Body of pancreas (tissue), 4 donors: ENCODE data around the gene FRAT2. TPM values are rescaled to one million over a fixed set of nuclear protein-coding genes. Genes with fewer than 3 reads are reported as not detected.

Experiments used
- ATAC-seq: fragments of 150-250 bp; one replicate; pipeline ENCODE4 v1.9.1; 2016
- DNase-seq, 4 donors: peaks; one replicate each; pipeline ENCODE4 v3.0.0-alpha.2; 2019
- H3K27ac ChIP-seq, 4 donors: fragments of 200-600 bp; sonication (generic); 1 replicate in 3 of 4; 2 replicates in 1 of 4; pipeline versions ENCODE4 v1.5.1 to v1.6.1; 2016 to 2019; ENCODE audit warnings: mild to moderate bottlenecking in 1 of 4, mixed read lengths in 1 of 4, moderate library complexity in 1 of 4
- H3K27me3 ChIP-seq, 2 donors: fragments of 200-600 bp; sonication (generic); one replicate each; pipeline ENCODE4 v1.6.0; 2016; ENCODE audit warnings: mild to moderate bottlenecking in 1 of 2
- H3K36me3 ChIP-seq, 2 donors: fragments of 200-600 bp; sonication (generic); replicated peaks in 1 of 2; 2 replicates each; pipeline ENCODE4 v1.5.1; 2016; ENCODE audit warnings: low read depth in 2 of 2; ENCODE audit not compliant: insufficient read depth in 1 of 2
- H3K4me1 ChIP-seq: fragments of 200-600 bp; sonication (generic); one replicate; pipeline ENCODE4 v1.6.0; 2016
- H3K4me3 ChIP-seq, 2 donors: fragments of 200-600 bp; sonication (generic); 1 replicate in 1 of 2; 2 replicates in 1 of 2; pipeline ENCODE4 v1.5.1; 2016 to 2019
- H3K9me3 ChIP-seq, 3 donors: fragments of 200-600 bp; sonication (generic); 1 replicate in 2 of 3; 2 replicates in 1 of 3; pipeline ENCODE4 v1.5.1; 2016
- POLR2A ChIP-seq, 3 donors: fragments of 450-650 bp; IDR thresholded peaks; one replicate each; pipeline ENCODE4 v1.6.1; 2016; ENCODE audit warnings: antibody characterized with exemption in 3 of 3, mild to moderate bottlenecking in 2 of 3
- WGBS, 2 donors: methylation state at CpG; one replicate each; pipeline ENCODE4 v1.1.5; 2017; 5-methylcytosine and 5-hydroxymethylcytosine counted together
- intact Hi-C: fragments of 100-400 bp; cut with DNase I; formaldehyde crosslinking; loops from one replicate; pipeline ENCODE4 v1.15.1; 2023
- total RNA-seq, 2 donors: library from RNA; depleted of rRNA; stranded (reverse); fragments of >200 nt; gene quantifications; one replicate each; pipeline ENCODE4 v1.1.0, GENCODE V29; 2016
- TF ChIP-seq, protein P1 (sequence below), 7 experiments: fragments of 450-650 bp in 4 of 7; fragments of 200-600 bp in 3 of 7; sonication (generic) in 3 of 7; IDR thresholded peaks; one replicate each; pipeline ENCODE4 v1.5.1; 2016 to 2019; ENCODE audit warnings: antibody characterized with exemption in 7 of 7

The FRAT2 gene
- total RNA-seq, 2 donors from 2014 or later: 19.5 to 20.8 TPM

DNA sequence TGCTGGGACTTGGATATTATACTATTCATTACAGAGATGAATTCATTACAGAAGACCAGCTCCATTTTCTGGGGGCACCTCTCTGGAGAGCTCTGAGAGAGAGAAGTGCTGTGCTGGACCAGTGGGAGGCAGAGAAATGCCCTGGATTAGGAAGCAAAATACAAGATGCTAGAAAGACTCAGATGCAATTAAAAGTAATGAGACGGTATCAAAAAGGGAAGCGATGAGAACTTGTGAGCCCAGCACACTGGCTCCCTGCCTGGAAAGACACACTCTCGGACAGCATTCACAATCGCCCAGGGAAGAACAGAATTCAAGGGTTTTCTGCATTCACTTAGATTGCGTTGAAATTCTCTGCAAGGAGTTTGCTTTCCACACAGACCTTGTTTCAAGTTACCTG is 3.5 kb upstream of the FRAT2 start:
- H3K4me1 ChIP-seq: peaks cover 38% of the 10 kb centered on the region
- no peaks in the 10 kb centered on the region for H3K9me3 ChIP-seq
- DNase-seq (no peak), ATAC-seq (no peak)
- WGBS, 2 donors: 48 to 58% methylated on average over 5 of the region's 5 CpGs
- H3K27me3 ChIP-seq: no peaks in the 10 kb centered on the region
- H3K27ac ChIP-seq: peak overlapping the region in 1 of 4 donors; percentile 69
- H3K36me3 ChIP-seq: no peaks in the 10 kb centered on the region
- TF ChIP-seq, protein P1, sequence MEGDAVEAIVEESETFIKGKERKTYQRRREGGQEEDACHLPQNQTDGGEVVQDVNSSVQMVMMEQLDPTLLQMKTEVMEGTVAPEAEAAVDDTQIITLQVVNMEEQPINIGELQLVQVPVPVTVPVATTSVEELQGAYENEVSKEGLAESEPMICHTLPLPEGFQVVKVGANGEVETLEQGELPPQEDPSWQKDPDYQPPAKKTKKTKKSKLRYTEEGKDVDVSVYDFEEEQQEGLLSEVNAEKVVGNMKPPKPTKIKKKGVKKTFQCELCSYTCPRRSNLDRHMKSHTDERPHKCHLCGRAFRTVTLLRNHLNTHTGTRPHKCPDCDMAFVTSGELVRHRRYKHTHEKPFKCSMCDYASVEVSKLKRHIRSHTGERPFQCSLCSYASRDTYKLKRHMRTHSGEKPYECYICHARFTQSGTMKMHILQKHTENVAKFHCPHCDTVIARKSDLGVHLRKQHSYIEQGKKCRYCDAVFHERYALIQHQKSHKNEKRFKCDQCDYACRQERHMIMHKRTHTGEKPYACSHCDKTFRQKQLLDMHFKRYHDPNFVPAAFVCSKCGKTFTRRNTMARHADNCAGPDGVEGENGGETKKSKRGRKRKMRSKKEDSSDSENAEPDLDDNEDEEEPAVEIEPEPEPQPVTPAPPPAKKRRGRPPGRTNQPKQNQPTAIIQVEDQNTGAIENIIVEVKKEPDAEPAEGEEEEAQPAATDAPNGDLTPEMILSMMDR (IDR thresholded peaks at IDR 0.05): no peak
- no peak for TF ChIP-seq POLR2A (IDR thresholded peaks at IDR 0.05)
- intact Hi-C loops: no loop called here
- H3K4me3 ChIP-seq: no peak overlapping the region

- Histone ChIP-seq H3K27me3 (no peaks in the 10 kb centered on the region), H3K4me1 (peaks cover 35% of the 10 kb centered on the region), H3K4me3 (no peak overlapping the region), H3K9me3 (no peaks in the 10 kb centered on the region), H3K36me3 (no peaks in the 10 kb centered on the region), H3K27ac (peak overlapping the region; percentile 59 to 77 (median 68))
- TF ChIP-seq, protein P1 (IDR thresholded peaks at IDR 0.05): no peak
- TF ChIP-seq POLR2A (IDR thresholded peaks at IDR 0.05): peak in 1 of 3 donors; percentile 26
- ATAC-seq (peak; percentile 20), DNase-seq (peak; percentile 61 to 81 (median 68))
- intact Hi-C loops: no loop called here
- WGBS, 2 donors: 16% methylated on average over 8 to 11 of the region's 11 CpGs
Measured at GRCh38 chr10:97336942-97337831, 2.7 kb upstream of the FRAT2 start.

DNA sequence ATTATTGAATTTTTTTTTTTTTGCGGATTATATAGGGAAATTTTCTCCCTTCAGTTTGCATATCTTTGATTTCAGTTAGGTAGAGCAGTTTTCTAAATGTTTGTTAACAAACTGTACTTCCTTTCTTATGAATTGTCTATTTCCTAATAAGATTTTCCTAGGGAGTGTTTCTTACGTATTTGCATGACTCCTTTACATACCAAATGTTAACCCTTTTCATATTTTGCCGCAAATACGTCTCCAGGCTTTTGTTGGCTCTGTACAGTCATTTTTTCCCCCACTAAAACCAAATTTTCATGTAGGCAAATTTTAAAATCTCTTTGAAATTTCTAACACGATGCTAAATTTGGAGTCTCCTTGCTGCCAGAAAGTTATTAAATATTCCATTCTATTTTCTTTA is 1.9 kb upstream of the FRAT2 start:
- ATAC-seq: no peak
- WGBS, 2 donors: 19 to 26% methylated on average over 5 of the region's 5 CpGs
- Histone ChIP-seq H3K36me3 (no peaks in the 10 kb centered on the region), H3K4me1 (peaks cover 42% of the 10 kb centered on the region), H3K27me3 (no peaks in the 10 kb centered on the region), H3K27ac (peak overlapping the region; percentile 59 to 77 (median 68)), H3K4me3 (no peak overlapping the region), H3K9me3 (no peaks in the 10 kb centered on the region)
- no peak for TF ChIP-seq POLR2A (IDR thresholded peaks at IDR 0.05)
- TF ChIP-seq, protein P1 (IDR thresholded peaks at IDR 0.05): no peak
- intact Hi-C loops: no loop called here
- no peak for DNase-seq

DNA sequence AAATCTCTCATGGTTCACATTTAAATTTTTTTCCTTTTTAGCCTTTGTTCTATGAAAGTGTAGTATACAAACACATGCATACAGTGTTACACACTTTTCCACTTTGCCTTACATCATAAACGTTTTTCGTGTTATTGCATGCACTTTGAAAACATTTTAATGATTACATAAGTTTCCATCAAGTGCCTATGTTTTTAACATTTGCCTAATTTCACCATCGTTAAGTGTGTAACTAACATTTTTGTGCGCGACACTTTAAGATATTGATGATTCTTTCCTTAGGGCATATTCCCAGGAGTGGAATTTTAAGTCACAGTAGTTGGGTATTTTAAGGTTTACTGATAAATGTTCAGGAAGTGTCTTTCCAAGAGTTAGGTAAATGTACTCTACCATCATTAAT is 1.5 kb upstream of the FRAT2 start:
- ATAC-seq (no peak), DNase-seq (no peak)
- Histone ChIP-seq H3K9me3 (no peaks in the 10 kb centered on the region), H3K4me3 (no peak overlapping the region), H3K27me3 (no peaks in the 10 kb centered on the region), H3K4me1 (peaks cover 46% of the 10 kb centered on the region), H3K36me3 (no peaks in the 10 kb centered on the region), H3K27ac (peak overlapping the region in 2 of 4 donors; percentile 59 to 68)
- intact Hi-C loops: no loop called here
- 29 to 44% methylated on average over 5 of the region's 5 CpGs for WGBS, 2 donors
- TF ChIP-seq, protein P1 (IDR thresholded peaks at IDR 0.05): no peak
- no peak for TF ChIP-seq POLR2A (IDR thresholded peaks at IDR 0.05)
